Measurements from ENCODE around the gene NKPD1.
A peak's percentile ranks its signal among the peaks of the same experiment; 100 is the strongest.

NKPD1 gene

GRCh38 chr19:45159971-45160324 lies 834 bp downstream of the NKPD1 start:
- no peak overlapping the region for H3K9ac ChIP-seq (ENCODE audit: low read depth, low read length)
- H3K4me3 ChIP-seq (ENCODE audit: low read depth, low read length) = no peak overlapping the region
- H3K9me3 ChIP-seq (ENCODE audit: control insufficient read depth, insufficient read depth, low read length) = no peaks in the 10 kb centered on the region
- peaks cover 2% of the 10 kb centered on the region for H3K4me1 ChIP-seq (ENCODE audit: control insufficient read depth, insufficient read depth, low read length)
- H3K36me3 ChIP-seq (ENCODE audit: control insufficient read depth, insufficient read depth, low read length) = no peaks in the 10 kb centered on the region
- H3K27me3 ChIP-seq (ENCODE audit: control insufficient read depth, insufficient read depth, low read length) = no peaks in the 10 kb centered on the region

GRCh38 chr19:45159210-45159970 lies 1.4 kb downstream of the NKPD1 start:
- Histone ChIP-seq H3K4me3 (ENCODE audit: low read depth, low read length) (no peak overlapping the region), H3K36me3 (ENCODE audit: control insufficient read depth, insufficient read depth, low read length) (no peaks in the 10 kb centered on the region), H3K4me1 (ENCODE audit: control insufficient read depth, insufficient read depth, low read length) (peaks cover 1% of the 10 kb centered on the region), H3K9me3 (ENCODE audit: control insufficient read depth, insufficient read depth, low read length) (no peaks in the 10 kb centered on the region), H3K9ac (ENCODE audit: low read depth, low read length) (no peak overlapping the region), H3K27me3 (ENCODE audit: control insufficient read depth, insufficient read depth, low read length) (no peaks in the 10 kb centered on the region)

- H3K9ac ChIP-seq (ENCODE audit: low read depth, low read length) = no peak overlapping the region
- peaks cover 4% of the 10 kb centered on the region for H3K27me3 ChIP-seq (ENCODE audit: control insufficient read depth, insufficient read depth, low read length)
- no peak overlapping the region for H3K4me3 ChIP-seq (ENCODE audit: low read depth, low read length)
- no peaks in the 10 kb centered on the region for H3K9me3 ChIP-seq (ENCODE audit: control insufficient read depth, insufficient read depth, low read length)
- peaks cover 5% of the 10 kb centered on the region for H3K4me1 ChIP-seq (ENCODE audit: control insufficient read depth, insufficient read depth, low read length)
- H3K36me3 ChIP-seq (ENCODE audit: control insufficient read depth, insufficient read depth, low read length) = no peaks in the 10 kb centered on the region
Measured at GRCh38 chr19:45158503-45159209, 2.1 kb downstream of the NKPD1 start.

GRCh38 chr19:45156751-45157150 lies 4.0 kb downstream of the NKPD1 start:
- Histone ChIP-seq H3K9ac (ENCODE audit: low read depth, low read length) (no peak overlapping the region), H3K27me3 (ENCODE audit: control insufficient read depth, insufficient read depth, low read length) (peaks cover 11% of the 10 kb centered on the region), H3K9me3 (ENCODE audit: control insufficient read depth, insufficient read depth, low read length) (no peaks in the 10 kb centered on the region), H3K4me3 (ENCODE audit: low read depth, low read length) (no peak overlapping the region), H3K4me1 (ENCODE audit: control insufficient read depth, insufficient read depth, low read length) (peaks cover 5% of the 10 kb centered on the region), H3K36me3 (ENCODE audit: control insufficient read depth, insufficient read depth, low read length) (no peaks in the 10 kb centered on the region)

GRCh38 chr19:45156011-45156630 lies 4.7 kb downstream of the NKPD1 start:
- Histone ChIP-seq H3K27me3 (ENCODE audit: control insufficient read depth, insufficient read depth, low read length) (peaks cover 11% of the 10 kb centered on the region), H3K4me3 (ENCODE audit: low read depth, low read length) (no peak overlapping the region), H3K36me3 (ENCODE audit: control insufficient read depth, insufficient read depth, low read length) (no peaks in the 10 kb centered on the region), H3K4me1 (ENCODE audit: control insufficient read depth, insufficient read depth, low read length) (peaks cover 5% of the 10 kb centered on the region), H3K9me3 (ENCODE audit: control insufficient read depth, insufficient read depth, low read length) (no peaks in the 10 kb centered on the region), H3K9ac (ENCODE audit: low read depth, low read length) (no peak overlapping the region)

- peaks cover 5% of the 10 kb centered on the region for H3K4me1 ChIP-seq (ENCODE audit: control insufficient read depth, insufficient read depth, low read length)
- no peaks in the 10 kb centered on the region for H3K9me3 ChIP-seq (ENCODE audit: control insufficient read depth, insufficient read depth, low read length)
- no peak overlapping the region for H3K9ac ChIP-seq (ENCODE audit: low read depth, low read length)
- H3K27me3 ChIP-seq (ENCODE audit: control insufficient read depth, insufficient read depth, low read length) = peaks cover 11% of the 10 kb centered on the region
- H3K36me3 ChIP-seq (ENCODE audit: control insufficient read depth, insufficient read depth, low read length) = peaks cover 4% of the 10 kb centered on the region
- peak overlapping the region; percentile 49 for H3K4me3 ChIP-seq (ENCODE audit: low read depth, low read length)
Measured at GRCh38 chr19:45154064-45154827, 6.5 kb downstream of the NKPD1 start.

GRCh38 chr19:45153339-45154063 lies 7.3 kb downstream of the NKPD1 start:
- Histone ChIP-seq H3K36me3 (ENCODE audit: control insufficient read depth, insufficient read depth, low read length) (peaks cover 4% of the 10 kb centered on the region), H3K27me3 (ENCODE audit: control insufficient read depth, insufficient read depth, low read length) (peaks cover 11% of the 10 kb centered on the region), H3K9me3 (ENCODE audit: control insufficient read depth, insufficient read depth, low read length) (no peaks in the 10 kb centered on the region), H3K4me1 (ENCODE audit: control insufficient read depth, insufficient read depth, low read length) (peaks cover 5% of the 10 kb centered on the region), H3K4me3 (ENCODE audit: low read depth, low read length) (peak overlapping the region; percentile 49), H3K9ac (ENCODE audit: low read depth, low read length) (no peak overlapping the region)

- Histone ChIP-seq H3K4me1 (ENCODE audit: control insufficient read depth, insufficient read depth, low read length) (peaks cover 5% of the 10 kb centered on the region), H3K9ac (ENCODE audit: low read depth, low read length) (no peak overlapping the region), H3K9me3 (ENCODE audit: control insufficient read depth, insufficient read depth, low read length) (no peaks in the 10 kb centered on the region), H3K27me3 (ENCODE audit: control insufficient read depth, insufficient read depth, low read length) (peaks cover 11% of the 10 kb centered on the region), H3K4me3 (ENCODE audit: low read depth, low read length) (peak overlapping the region; percentile 49), H3K36me3 (ENCODE audit: control insufficient read depth, insufficient read depth, low read length) (peaks cover 4% of the 10 kb centered on the region)
Measured at GRCh38 chr19:45152504-45153338, 8.1 kb downstream of the NKPD1 start.

GRCh38 chr19:45151821-45152503 lies 8.8 kb downstream of the NKPD1 start:
- Histone ChIP-seq H3K36me3 (ENCODE audit: control insufficient read depth, insufficient read depth, low read length) (peaks cover 4% of the 10 kb centered on the region), H3K9me3 (ENCODE audit: control insufficient read depth, insufficient read depth, low read length) (no peaks in the 10 kb centered on the region), H3K4me3 (ENCODE audit: low read depth, low read length) (no peak overlapping the region), H3K4me1 (ENCODE audit: control insufficient read depth, insufficient read depth, low read length) (peaks cover 5% of the 10 kb centered on the region), H3K27me3 (ENCODE audit: control insufficient read depth, insufficient read depth, low read length) (peaks cover 11% of the 10 kb centered on the region), H3K9ac (ENCODE audit: low read depth, low read length) (no peak overlapping the region)

GRCh38 chr19:45151320-45151719 lies 9.5 kb downstream of the NKPD1 start:
- Histone ChIP-seq H3K4me3 (ENCODE audit: low read depth, low read length) (no peak overlapping the region), H3K36me3 (ENCODE audit: control insufficient read depth, insufficient read depth, low read length) (peaks cover 8% of the 10 kb centered on the region), H3K9ac (ENCODE audit: low read depth, low read length) (no peak overlapping the region), H3K9me3 (ENCODE audit: control insufficient read depth, insufficient read depth, low read length) (no peaks in the 10 kb centered on the region), H3K4me1 (ENCODE audit: control insufficient read depth, insufficient read depth, low read length) (peaks cover 5% of the 10 kb centered on the region), H3K27me3 (ENCODE audit: control insufficient read depth, insufficient read depth, low read length) (peaks cover 11% of the 10 kb centered on the region)

Measured in iPS-15b (cell line).